H1 (cell line): ENCODE measurements around the gene ATP13A3.

Source experiments
- CREB1 ChIP-seq: IDR thresholded peaks from 2 replicates; pipeline ENCODE4 v1.6.1; 2012; ENCODE audit warnings: inconsistent platforms
- TF ChIP-seq, protein P1 (sequence below), 3 experiments: IDR thresholded peaks; 1 replicate in 2 of 3; 2 replicates in 1 of 3; pipeline versions ENCODE4 v1.5.1 to v1.6.1; 2011; ENCODE audit warnings: low read length in 3 of 3, mild to moderate bottlenecking in 3 of 3, inconsistent platforms in 2 of 3, low read depth in 1 of 3, moderate library complexity in 1 of 3; ENCODE audit not compliant: insufficient read depth in 1 of 3; ENCODE audit errors: control extremely low read depth in 1 of 3

- TF ChIP-seq CREB1 = no peak
- TF ChIP-seq, protein P1, sequence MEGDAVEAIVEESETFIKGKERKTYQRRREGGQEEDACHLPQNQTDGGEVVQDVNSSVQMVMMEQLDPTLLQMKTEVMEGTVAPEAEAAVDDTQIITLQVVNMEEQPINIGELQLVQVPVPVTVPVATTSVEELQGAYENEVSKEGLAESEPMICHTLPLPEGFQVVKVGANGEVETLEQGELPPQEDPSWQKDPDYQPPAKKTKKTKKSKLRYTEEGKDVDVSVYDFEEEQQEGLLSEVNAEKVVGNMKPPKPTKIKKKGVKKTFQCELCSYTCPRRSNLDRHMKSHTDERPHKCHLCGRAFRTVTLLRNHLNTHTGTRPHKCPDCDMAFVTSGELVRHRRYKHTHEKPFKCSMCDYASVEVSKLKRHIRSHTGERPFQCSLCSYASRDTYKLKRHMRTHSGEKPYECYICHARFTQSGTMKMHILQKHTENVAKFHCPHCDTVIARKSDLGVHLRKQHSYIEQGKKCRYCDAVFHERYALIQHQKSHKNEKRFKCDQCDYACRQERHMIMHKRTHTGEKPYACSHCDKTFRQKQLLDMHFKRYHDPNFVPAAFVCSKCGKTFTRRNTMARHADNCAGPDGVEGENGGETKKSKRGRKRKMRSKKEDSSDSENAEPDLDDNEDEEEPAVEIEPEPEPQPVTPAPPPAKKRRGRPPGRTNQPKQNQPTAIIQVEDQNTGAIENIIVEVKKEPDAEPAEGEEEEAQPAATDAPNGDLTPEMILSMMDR (IDR thresholded peaks at IDR 0.05; ENCODE audit: control extremely low read depth in 1 of 3, insufficient read depth in 1 of 3, low read depth in 1 of 3, low read length in 3 of 3) = no peak
Measured at GRCh38 chr3:194382196-194382891, 104.5 kb downstream of the ATP13A3 start.
